ENCODE measurements around the gene GNAT1.

DNA sequence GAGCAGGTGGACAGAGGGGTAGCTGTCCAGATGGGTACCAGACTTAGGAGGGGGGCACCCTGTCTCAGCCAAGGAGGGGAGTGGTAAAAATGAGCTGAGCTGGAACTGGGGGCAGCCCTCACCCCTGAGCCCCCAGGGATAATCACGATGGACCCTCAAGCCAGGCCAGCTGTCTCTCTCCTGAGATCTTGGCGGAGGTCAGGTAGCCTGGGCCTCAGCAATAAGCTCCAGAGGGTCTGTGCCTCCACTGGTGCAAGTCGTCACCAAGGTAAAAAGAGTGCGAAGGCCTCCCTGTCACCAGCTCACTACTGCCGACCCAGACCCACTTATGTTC lies 18.7 kb downstream of the GNAT1 start:
- no peak for TF ChIP-seq CTCF (optimal IDR thresholded peaks at IDR 0.05 in 1 of 3, IDR thresholded peaks at IDR 0.05 in 1 of 3, conservative IDR thresholded peaks at IDR 0.05 in 1 of 3; ENCODE audit: extremely low read depth in 1 of 3, insufficient read depth in 2 of 3, low read length in 3 of 3)
- TF ChIP-seq EZH2 (IDR thresholded peaks at IDR 0.05; ENCODE audit: low read length) = no peak
